ENCODE results near the gene RAB5A. TPM values are rescaled to one million over a fixed set of nuclear protein-coding genes. Genes with fewer than 3 reads are reported as not detected.

RAB5A gene
- total and polyA plus RNA-seq, 2 donors, result 30.6 to 51.8 TPM

GRCh38 chr3:19911452-19911851, 35.4 kb upstream of the RAB5A start:
- Histone ChIP-seq H3K9me3 (ENCODE audit: control insufficient read depth in 2 of 2, insufficient read depth in 1 of 2, low read length in 1 of 2) (no peaks in the 10 kb centered on the region), H3K4me1 (ENCODE audit: control insufficient read depth in 2 of 2, insufficient read depth in 2 of 2, low read length in 2 of 2) (no peaks in the 10 kb centered on the region), H3K36me3 (ENCODE audit: control insufficient read depth in 2 of 2, insufficient read depth in 2 of 2, low read length in 1 of 2) (no peaks in the 10 kb centered on the region), H3K27me3 (ENCODE audit: control insufficient read depth in 2 of 2, insufficient read depth in 1 of 2, low read length in 1 of 2) (no peaks in the 10 kb centered on the region), H3K27ac (ENCODE audit: low read depth in 1 of 2, low read length in 1 of 2) (no peak overlapping the region), H3K4me3 (ENCODE audit: low read length in 2 of 2) (no peak overlapping the region)
- no peak for DNase-seq (ENCODE audit: low read depth in 6 of 9, low spot score in 9 of 9)

GRCh38 chr3:19917167-19917566, 29.7 kb upstream of the RAB5A start:
- Histone ChIP-seq H3K9me3 (ENCODE audit: control insufficient read depth in 2 of 2, insufficient read depth in 1 of 2, low read length in 1 of 2) (no peaks in the 10 kb centered on the region), H3K27ac (ENCODE audit: low read depth in 1 of 2, low read length in 1 of 2) (no peak overlapping the region), H3K4me3 (ENCODE audit: low read length in 2 of 2) (no peak overlapping the region), H3K36me3 (ENCODE audit: control insufficient read depth in 2 of 2, insufficient read depth in 2 of 2, low read length in 1 of 2) (no peaks in the 10 kb centered on the region), H3K4me1 (ENCODE audit: control insufficient read depth in 2 of 2, insufficient read depth in 2 of 2, low read length in 2 of 2) (no peaks in the 10 kb centered on the region), H3K27me3 (ENCODE audit: control insufficient read depth in 2 of 2, insufficient read depth in 1 of 2, low read length in 1 of 2) (no peaks in the 10 kb centered on the region)
- WGBS, result 99% methylated on average over 1 of the region's 1 CpG
- no peak for DNase-seq (ENCODE audit: low read depth in 6 of 9, low spot score in 9 of 9)

GRCh38 chr3:19920401-19921080, 26.4 kb upstream of the RAB5A start:
- Histone ChIP-seq H3K4me1 (ENCODE audit: control insufficient read depth in 2 of 2, insufficient read depth in 2 of 2, low read length in 2 of 2) (no peaks in the 10 kb centered on the region), H3K27me3 (ENCODE audit: control insufficient read depth in 2 of 2, insufficient read depth in 1 of 2, low read length in 1 of 2) (no peaks in the 10 kb centered on the region), H3K27ac (ENCODE audit: low read depth in 1 of 2, low read length in 1 of 2) (no peak overlapping the region), H3K4me3 (ENCODE audit: low read length in 2 of 2) (no peak overlapping the region), H3K36me3 (ENCODE audit: control insufficient read depth in 2 of 2, insufficient read depth in 2 of 2, low read length in 1 of 2) (no peaks in the 10 kb centered on the region), H3K9me3 (ENCODE audit: control insufficient read depth in 2 of 2, insufficient read depth in 1 of 2, low read length in 1 of 2) (no peaks in the 10 kb centered on the region)
- DNase-seq (ENCODE audit: low read depth in 6 of 9, low spot score in 9 of 9), result no peak
- 95% methylated on average over 4 of the region's 4 CpGs for WGBS

- Histone ChIP-seq H3K27me3 (ENCODE audit: control insufficient read depth in 2 of 2, insufficient read depth in 1 of 2, low read length in 1 of 2) (no peaks in the 10 kb centered on the region), H3K9me3 (ENCODE audit: control insufficient read depth in 2 of 2, insufficient read depth in 1 of 2, low read length in 1 of 2) (no peaks in the 10 kb centered on the region), H3K4me1 (ENCODE audit: control insufficient read depth in 2 of 2, insufficient read depth in 2 of 2, low read length in 2 of 2) (no peaks in the 10 kb centered on the region), H3K27ac (ENCODE audit: low read depth in 1 of 2, low read length in 1 of 2) (no peak overlapping the region), H3K4me3 (ENCODE audit: low read length in 2 of 2) (no peak overlapping the region), H3K36me3 (ENCODE audit: control insufficient read depth in 2 of 2, insufficient read depth in 2 of 2, low read length in 1 of 2) (no peaks in the 10 kb centered on the region)
- DNase-seq (ENCODE audit: low read depth in 6 of 9, low spot score in 9 of 9), result peak in 3 of 9 donors; percentile 2 to 43 (median 5)
- 8% methylated on average over 2 of the region's 2 CpGs for WGBS
Observed at GRCh38 chr3:19931180-19931692, 15.7 kb upstream of the RAB5A start.

- H3K27ac ChIP-seq (ENCODE audit: low read depth in 1 of 2, low read length in 1 of 2), result no peak overlapping the region
- no peaks in the 10 kb centered on the region for H3K27me3 ChIP-seq (ENCODE audit: control insufficient read depth in 2 of 2, insufficient read depth in 1 of 2, low read length in 1 of 2)
- no peak for DNase-seq (ENCODE audit: low read depth in 6 of 9, low spot score in 9 of 9)
- H3K36me3 ChIP-seq (ENCODE audit: control insufficient read depth in 2 of 2, insufficient read depth in 2 of 2, low read length in 1 of 2), result no peaks in the 10 kb centered on the region
- 9% methylated on average over 1 of the region's 1 CpG for WGBS
- H3K4me1 ChIP-seq (ENCODE audit: control insufficient read depth in 2 of 2, insufficient read depth in 2 of 2, low read length in 2 of 2), result no peaks in the 10 kb centered on the region
- H3K9me3 ChIP-seq (ENCODE audit: control insufficient read depth in 2 of 2, insufficient read depth in 1 of 2, low read length in 1 of 2), result no peaks in the 10 kb centered on the region
- no peak overlapping the region for H3K4me3 ChIP-seq (ENCODE audit: low read length in 2 of 2)
Observed at GRCh38 chr3:19931767-19932188, 15.1 kb upstream of the RAB5A start.

DNA sequence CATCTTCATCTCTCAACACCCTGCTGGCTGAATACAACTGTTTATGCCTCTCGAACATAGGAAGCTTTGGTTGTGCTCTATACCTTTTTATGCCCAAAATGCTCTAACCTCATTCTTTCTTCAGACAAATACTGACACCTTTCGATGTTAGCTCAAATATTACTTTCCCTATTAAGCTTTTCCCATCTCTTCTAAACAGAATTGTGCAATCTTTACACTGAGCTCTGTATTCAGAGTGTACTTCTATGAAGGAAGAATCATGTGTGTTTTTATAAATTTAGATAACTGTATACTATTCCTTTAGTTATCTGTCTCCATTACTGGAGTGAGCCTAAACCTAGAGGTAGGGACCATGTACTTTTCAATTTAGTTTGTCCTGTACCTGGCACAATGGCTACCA, 14.5 kb upstream of the RAB5A start:
- H3K27ac ChIP-seq (ENCODE audit: low read depth in 1 of 2, low read length in 1 of 2), result no peak overlapping the region
- DNase-seq (ENCODE audit: low read depth in 6 of 9, low spot score in 9 of 9), result no peak

DNA sequence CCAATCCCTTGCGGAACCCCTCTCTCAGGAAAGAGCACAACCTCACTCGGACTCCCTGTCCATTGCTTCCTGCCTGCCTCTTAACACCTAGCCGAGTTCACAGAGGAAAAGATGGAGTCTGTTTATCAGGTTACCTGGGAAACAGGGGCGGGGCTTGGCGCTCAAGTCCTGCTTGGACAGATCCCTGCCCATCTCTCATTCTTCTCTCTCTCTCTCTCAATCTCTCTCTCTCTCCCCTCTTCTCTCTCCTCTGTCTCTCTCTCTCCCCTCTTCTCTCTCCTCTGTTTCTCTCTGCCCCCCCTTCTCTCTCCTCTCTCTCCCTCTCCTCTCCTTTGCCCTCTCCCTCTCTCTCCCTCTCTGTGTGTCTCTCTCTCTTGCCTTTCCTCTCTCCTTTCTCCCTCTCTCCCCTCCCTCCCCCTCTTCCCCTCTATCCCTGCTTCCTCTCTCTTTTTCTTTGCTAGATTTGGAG, 12.8 kb upstream of the RAB5A start, which contains the start of gene EFHB:
TSS of gene EFHB (minus strand) at position 120 of the 469 bp plus-strand sequence. CDS start 199 bp downstream, outside the sequence.
- Histone ChIP-seq H3K4me1 (ENCODE audit: control insufficient read depth in 2 of 2, insufficient read depth in 2 of 2, low read length in 2 of 2) (no peaks in the 10 kb centered on the region), H3K27me3 (ENCODE audit: control insufficient read depth in 2 of 2, insufficient read depth in 1 of 2, low read length in 1 of 2) (no peaks in the 10 kb centered on the region), H3K4me3 (ENCODE audit: low read length in 2 of 2) (no peak within 1 kb of the TSS), H3K9me3 (ENCODE audit: control insufficient read depth in 2 of 2, insufficient read depth in 1 of 2, low read length in 1 of 2) (no peaks in the 10 kb centered on the region), H3K36me3 (ENCODE audit: control insufficient read depth in 2 of 2, insufficient read depth in 2 of 2, low read length in 1 of 2) (no peaks in the 10 kb centered on the region), H3K27ac (ENCODE audit: low read depth in 1 of 2, low read length in 1 of 2) (no peak within 1 kb of the TSS)
- peak in 1 of 9 donors; percentile 15 for DNase-seq (ENCODE audit: low read depth in 6 of 9, low spot score in 9 of 9)
- 75% methylated on average over 5 of the region's 5 CpGs for WGBS

More for the DNA sequence above, 14.5 kb upstream of the RAB5A start:
- no peaks in the 10 kb centered on the region for H3K27me3 ChIP-seq (ENCODE audit: control insufficient read depth in 2 of 2, insufficient read depth in 1 of 2, low read length in 1 of 2)
- H3K36me3 ChIP-seq (ENCODE audit: control insufficient read depth in 2 of 2, insufficient read depth in 2 of 2, low read length in 1 of 2), result no peaks in the 10 kb centered on the region
- no peak overlapping the region for H3K4me3 ChIP-seq (ENCODE audit: low read length in 2 of 2)
- WGBS, result 84% methylated on average over 2 of the region's 2 CpGs
- H3K9me3 ChIP-seq (ENCODE audit: control insufficient read depth in 2 of 2, insufficient read depth in 1 of 2, low read length in 1 of 2), result no peaks in the 10 kb centered on the region
- H3K4me1 ChIP-seq (ENCODE audit: control insufficient read depth in 2 of 2, insufficient read depth in 2 of 2, low read length in 2 of 2), result no peaks in the 10 kb centered on the region

DNA sequence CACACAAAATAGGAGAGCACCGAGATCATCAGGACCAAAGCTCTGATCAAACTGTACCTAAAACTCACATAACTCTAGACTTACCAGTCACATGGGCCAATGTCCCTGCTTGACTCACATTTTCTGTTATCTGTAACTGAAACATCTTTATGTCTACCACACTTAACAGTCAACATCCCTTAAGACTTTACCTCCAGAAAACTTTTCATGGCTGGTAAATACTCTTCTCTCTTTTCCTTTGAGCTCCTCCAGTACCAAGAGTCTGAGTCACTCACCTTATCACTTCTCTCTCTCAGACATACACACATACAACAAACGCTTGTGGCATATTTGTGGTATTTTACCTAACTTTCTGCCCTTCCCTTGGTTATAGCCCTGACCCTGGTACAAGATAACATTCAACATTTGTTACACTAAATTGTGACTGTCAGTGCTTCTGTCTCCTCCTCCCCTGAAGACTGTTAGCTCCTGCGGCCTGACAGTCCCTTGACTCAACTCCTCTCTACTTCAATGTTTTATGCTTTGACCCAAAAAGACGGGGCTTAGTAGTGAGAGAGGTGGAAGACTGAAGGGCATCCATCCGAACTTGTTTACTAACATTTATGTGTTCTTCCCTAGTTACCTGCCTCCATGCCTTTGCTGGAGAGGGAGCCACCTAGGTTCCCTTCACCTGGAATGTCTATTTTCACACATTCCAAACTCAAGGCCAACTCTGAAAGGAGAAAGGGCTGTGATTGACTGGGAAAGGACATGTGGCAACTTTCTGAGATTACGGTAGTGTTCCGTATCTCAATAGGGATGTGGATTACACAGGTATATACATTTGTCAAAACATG, 9.2 kb upstream of the RAB5A start:
- no peak for DNase-seq (ENCODE audit: low read depth in 6 of 9, low spot score in 9 of 9)
- Histone ChIP-seq H3K36me3 (ENCODE audit: control insufficient read depth in 2 of 2, insufficient read depth in 2 of 2, low read length in 1 of 2) (no peaks in the 10 kb centered on the region), H3K27me3 (ENCODE audit: control insufficient read depth in 2 of 2, insufficient read depth in 1 of 2, low read length in 1 of 2) (no peaks in the 10 kb centered on the region), H3K4me3 (ENCODE audit: low read length in 2 of 2) (no peak overlapping the region), H3K9me3 (ENCODE audit: control insufficient read depth in 2 of 2, insufficient read depth in 1 of 2, low read length in 1 of 2) (no peaks in the 10 kb centered on the region), H3K27ac (ENCODE audit: low read depth in 1 of 2, low read length in 1 of 2) (no peak overlapping the region), H3K4me1 (ENCODE audit: control insufficient read depth in 2 of 2, insufficient read depth in 2 of 2, low read length in 2 of 2) (no peaks in the 10 kb centered on the region)
- 79% methylated on average over 7 of the region's 7 CpGs for WGBS

DNA sequence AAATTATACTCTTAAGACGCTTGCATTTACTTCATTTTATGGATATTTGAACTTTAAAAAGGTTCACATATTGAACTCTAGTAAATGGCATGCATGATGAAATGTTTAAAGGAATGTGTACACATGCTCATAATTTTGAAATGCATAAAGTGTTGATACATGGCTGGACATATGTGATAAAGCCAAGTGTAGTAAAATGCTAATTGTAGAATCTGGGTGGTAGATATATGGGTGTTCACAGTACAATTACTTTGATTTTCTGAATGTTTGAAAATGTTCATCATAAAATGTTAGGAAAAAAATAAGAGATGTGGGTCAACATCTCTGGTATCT, 8.6 kb upstream of the RAB5A start:
- 95% methylated on average over 1 of the region's 1 CpG for WGBS

More for the DNA sequence above, 8.6 kb upstream of the RAB5A start:
- Histone ChIP-seq H3K27ac (ENCODE audit: low read depth in 1 of 2, low read length in 1 of 2) (no peak overlapping the region), H3K27me3 (ENCODE audit: control insufficient read depth in 2 of 2, insufficient read depth in 1 of 2, low read length in 1 of 2) (no peaks in the 10 kb centered on the region), H3K9me3 (ENCODE audit: control insufficient read depth in 2 of 2, insufficient read depth in 1 of 2, low read length in 1 of 2) (no peaks in the 10 kb centered on the region), H3K4me1 (ENCODE audit: control insufficient read depth in 2 of 2, insufficient read depth in 2 of 2, low read length in 2 of 2) (no peaks in the 10 kb centered on the region), H3K36me3 (ENCODE audit: control insufficient read depth in 2 of 2, insufficient read depth in 2 of 2, low read length in 1 of 2) (no peaks in the 10 kb centered on the region), H3K4me3 (ENCODE audit: low read length in 2 of 2) (no peak overlapping the region)
- no peak for DNase-seq (ENCODE audit: low read depth in 6 of 9, low spot score in 9 of 9)
